Fibroblast of peridontal ligament (primary cell): ENCODE results near the gene ZXDC.

ENCODE experiments used
- DNase-seq: peaks from one replicate; pipeline ENCODE4 v3.0.0-alpha.2; 2010; ENCODE audit errors: extremely low read depth

Gene ZXDC

DNA sequence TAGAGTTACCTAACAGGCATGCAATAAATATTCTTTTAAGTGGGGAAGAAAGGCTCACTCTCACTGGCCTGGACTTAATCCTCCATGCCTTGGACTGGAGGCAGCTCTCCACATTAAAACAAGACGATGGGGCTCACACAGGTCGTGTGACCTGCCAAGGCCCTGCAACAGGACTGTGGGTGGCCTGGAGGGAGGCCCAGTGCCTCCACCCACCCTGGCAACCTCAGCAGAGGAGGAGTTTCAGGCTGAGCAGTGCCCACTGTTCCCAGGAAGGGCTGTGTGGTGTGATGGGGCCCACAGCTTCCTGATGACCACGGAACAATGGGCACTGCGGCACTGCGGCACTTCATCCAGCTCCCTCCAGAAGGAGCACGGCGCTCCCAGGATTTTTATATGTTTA lies 36.3 kb upstream of the ZXDC start:
- no peak for DNase-seq

DNA sequence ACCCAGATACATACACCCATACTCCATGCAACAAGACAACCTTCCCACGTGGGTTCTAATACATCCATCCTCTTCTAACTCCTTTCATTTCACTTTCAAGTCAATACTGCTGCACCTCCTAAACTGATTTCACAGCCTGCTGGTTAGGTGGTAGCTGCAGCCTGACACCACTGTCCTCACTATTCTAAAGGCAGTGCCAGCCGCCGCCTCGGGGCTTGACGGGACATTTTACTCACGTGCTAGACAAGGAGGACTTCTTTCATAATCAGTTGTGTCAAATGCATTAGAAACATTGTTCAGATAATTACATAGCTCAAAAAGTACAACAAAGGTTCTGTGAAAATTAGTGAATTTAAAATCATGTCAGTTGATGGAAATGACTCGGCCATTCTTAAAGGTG lies 35.6 kb upstream of the ZXDC start:
- DNase-seq: no peak

DNA sequence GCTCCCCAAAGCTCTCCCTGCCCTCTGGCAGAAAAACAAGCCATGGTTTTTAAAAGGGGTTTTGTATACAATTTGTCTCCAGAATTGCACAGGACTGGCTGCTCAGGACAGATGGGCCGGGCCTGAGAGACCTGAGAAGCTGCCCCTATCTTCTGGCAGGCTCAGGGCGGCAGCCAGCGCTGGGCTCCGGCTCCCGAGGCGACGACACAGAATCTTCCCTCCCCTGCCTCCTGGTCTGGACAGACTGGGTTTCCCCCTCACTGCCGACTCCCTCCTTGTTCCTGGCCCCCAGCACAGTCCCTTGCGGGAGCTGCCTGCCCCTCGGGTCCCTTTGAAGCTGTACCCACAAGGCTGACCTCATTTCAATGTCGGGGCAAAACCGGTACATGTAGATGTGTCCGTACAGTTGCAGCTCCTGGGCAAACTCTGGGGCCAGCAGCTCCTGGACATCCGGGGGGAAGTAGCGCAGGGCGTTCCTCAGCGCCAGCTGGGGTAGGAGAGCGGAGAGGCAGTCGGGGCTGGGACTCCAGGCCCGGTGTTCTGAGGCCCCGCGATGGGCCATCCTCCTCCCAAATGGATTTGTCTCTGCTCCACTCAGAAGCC lies 34.7 kb upstream of the ZXDC start:
- DNase-seq: no peak

DNA sequence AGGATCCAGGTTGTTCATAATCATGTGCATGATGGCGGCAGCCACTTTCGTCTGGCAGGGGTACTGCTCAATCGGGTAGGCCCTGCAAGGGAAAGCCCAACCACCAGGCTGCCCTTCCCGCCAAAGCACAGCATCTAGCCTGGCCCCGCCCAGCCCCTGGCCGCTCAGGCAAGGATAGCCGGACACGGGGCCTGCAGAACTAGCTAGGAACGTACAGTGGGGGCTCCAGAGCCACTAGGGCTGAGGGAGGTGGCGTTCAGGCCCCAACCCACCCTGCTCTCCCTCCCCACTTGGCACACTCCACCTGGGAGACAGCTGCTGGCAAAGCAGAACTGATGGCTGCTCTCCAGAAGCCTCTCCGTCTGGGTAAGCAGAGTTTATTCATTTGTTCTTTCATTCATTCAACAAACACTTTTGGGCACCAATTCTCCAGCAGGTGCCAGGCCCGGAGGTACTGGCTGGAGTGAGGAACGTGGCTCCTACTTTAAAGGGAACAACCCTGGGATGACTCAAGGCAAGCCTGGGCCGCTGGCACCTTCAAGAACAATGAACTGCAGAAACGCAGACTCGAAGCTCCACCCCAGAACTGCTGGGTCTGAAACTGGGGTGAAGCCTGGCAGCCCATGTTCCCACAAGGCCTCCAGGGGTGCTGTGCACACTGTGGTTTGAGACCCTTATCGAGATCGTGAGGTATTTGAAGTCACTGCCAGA lies 34.1 kb upstream of the ZXDC start:
- peak; percentile 4 for DNase-seq

DNA sequence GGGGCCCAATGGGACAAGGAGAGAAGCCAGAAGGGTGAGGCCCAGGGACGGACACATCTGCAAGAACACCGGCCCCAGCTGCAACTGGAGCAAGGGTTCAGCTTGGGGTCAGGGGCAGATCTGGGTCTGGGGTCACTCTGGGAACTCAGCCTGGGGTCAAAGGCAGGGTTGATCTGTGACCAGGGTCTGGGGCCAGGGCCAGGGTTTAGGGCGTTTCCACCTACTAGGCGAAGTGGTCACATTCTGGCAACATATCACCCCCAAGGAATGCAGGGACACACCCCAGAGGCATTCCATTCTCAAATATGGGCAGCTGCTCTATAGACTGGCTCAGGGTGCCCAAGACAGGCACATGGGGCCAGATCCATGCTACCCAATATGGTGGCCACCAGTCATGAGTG lies 32.9 kb upstream of the ZXDC start:
- no peak for DNase-seq

DNA sequence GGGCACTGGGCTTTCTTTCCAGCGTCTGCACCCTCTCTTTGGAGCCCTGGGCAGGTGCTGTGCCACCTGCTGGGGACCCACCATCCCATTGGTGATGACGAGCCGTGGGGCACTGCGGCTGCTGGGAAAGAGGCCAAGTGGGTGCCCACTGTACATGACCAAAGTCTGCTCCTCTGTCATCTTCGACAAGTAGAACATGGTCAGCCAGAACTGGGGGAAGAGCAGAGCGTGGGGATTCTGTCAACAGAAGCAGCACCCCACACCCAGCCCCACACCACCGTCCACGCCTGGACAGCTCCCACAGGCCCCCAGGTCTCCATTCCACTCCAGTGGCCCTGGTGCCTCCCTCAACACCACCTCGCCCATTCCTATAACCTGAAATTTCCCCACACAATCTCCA lies 32.2 kb upstream of the ZXDC start:
- no peak for DNase-seq

DNA sequence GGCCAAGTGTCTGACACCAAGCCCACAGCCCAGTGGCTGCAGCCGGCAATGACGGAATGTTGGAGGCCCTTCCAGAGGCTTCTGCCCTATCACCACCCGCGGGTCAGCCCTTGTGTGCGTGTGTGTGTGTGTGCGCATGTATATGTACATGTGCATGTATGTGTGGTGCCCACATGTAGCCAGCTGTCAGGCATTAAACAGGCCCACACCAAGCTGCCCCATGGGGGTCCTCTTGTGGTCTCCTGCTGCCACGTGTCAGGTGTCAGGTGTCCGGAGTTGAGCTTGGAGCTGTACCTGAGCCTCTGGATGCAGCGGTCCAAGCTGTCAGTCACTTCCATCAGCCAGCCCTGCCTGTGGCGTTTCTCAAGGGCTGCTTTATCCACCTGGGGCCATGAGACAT lies 28.0 kb upstream of the ZXDC start:
- no peak for DNase-seq

DNA sequence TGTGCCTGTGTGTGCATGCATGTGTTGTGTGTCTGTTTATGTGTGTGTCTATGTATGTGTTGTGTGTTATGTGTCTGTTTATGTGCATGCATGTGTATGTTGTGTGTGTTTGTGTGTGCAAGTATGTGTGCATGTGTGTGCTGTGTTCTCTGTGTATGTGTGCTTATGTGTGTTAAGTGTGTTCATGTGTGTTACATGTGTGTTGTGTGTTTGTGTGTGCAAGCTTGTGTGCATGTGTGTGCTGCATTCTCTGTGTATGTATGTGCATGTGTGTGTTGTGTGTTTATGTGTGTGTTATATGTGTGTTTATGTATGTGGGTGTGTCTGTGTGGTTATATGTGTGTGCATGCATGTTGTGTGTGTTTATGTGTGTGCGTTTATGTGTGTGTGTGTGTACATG lies 27.0 kb upstream of the ZXDC start:
- DNase-seq: no peak

DNA sequence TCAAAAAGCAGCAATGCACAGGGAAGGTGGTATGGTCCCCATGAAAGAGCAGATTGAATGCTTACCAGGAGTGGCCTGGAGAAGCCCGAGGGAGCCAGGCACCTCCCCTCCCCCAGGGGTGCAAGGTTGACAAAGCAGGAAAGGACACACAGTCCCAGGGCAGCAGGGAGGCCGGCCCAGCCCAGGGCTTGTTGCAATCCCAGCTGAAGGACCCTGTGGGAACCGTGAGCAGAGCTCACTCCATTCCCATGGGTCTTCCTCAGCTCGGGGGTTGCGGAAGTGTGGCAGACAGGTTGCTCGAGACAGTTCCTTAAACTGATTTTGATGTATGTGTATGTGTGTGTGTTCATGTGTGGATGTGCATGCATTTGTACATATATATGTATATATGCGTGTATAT lies 26.0 kb upstream of the ZXDC start:
- DNase-seq: no peak

DNA sequence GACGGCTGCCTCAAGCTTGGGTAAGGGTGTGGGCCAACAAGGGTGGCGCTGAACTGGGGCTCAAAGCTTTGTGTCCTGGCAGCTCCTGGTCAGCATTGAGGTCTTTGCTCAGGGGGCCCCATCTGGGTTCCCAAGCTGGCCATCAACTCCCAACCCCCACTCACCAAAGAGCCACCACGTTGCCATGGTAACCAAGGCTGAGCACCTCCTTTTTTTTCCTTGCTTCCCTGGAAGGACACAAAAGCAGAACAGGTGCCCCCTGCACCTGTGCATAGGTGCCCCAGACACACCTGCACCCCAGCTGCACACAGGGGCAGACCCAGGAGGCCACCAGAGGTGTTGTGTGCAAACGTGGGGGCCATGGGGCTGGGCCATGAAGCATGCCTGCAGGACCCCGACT lies 25.4 kb upstream of the ZXDC start:
- no peak for DNase-seq

DNA sequence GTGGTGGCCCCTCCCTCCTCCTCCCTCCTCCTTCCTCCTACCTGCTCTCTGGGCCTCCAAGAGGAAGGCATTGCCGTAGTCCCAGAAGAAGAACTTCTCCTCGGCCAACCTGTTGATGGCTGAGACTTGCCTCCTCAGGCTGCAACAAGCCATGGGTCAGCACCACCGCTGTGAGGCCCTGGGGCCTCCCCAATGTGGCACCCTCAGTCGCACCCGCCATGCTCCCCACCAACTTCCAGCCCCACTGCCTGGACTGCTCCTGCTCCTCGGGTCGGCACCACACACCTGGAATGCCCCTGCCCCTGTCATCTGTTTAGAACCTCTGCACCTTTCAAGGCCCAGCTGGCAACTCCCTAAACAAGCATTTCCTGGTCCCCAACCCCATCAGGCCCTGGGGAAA lies 24.3 kb upstream of the ZXDC start:
- no peak for DNase-seq

DNA sequence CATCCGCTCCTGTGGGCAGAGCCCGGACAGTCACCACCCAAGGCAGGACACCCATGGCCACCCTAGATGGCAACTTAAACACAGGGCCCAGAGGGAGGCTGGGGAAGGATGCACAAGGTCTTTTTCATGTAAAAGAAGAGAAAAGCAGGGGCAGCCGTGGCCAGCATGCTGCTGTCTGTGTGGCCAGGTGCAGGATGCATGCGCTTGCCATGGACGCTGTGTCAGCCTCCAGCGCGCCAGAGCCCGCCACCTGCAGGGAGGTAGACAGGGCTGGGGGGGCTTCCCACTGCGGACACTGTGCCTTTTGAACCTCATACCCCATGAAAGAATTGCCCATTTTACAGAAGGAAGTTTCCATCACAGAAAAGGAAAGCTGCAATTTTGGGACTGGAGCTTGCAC lies 23.7 kb upstream of the ZXDC start:
- no peak for DNase-seq

DNA sequence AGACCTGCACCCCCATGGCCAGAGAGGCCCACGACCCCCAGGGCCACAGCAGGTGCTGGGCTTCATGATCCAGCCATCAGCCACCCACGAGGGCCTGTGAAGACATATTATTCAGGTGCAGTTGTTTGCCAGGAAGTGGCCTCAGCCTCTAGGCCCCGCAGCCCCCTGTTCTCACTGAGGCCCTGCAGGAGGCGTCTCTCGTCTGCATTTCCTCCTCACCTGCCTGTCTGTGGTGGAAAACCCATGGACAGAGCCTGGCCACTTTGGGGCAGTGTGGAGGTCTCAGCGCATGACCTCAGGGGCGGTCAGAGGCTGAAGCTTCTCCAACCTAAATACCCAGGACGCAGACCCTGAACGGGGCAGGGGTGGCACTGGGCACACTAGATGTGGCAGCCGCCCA lies 23.2 kb upstream of the ZXDC start:
- no peak for DNase-seq

DNA sequence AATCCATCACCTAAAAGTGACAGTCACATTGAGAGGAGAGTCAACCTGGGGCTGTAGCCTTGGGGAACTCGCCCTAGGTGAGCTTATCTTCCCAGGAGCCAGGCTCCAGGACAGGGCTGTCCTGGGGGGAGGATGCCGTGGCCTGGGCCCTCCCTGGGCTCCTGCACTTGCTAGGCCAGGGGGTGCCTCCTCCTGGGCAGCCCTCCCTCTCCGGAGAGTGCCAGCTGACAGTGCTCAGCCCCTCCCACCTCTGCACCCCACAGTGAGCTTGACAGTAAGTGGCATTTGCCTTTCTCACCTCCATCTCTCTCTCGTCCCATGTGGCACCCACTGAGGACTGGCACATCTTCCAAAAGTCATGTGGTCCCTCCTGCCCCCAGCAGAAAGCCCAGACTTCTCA lies 22.8 kb upstream of the ZXDC start:
- no peak for DNase-seq

DNA sequence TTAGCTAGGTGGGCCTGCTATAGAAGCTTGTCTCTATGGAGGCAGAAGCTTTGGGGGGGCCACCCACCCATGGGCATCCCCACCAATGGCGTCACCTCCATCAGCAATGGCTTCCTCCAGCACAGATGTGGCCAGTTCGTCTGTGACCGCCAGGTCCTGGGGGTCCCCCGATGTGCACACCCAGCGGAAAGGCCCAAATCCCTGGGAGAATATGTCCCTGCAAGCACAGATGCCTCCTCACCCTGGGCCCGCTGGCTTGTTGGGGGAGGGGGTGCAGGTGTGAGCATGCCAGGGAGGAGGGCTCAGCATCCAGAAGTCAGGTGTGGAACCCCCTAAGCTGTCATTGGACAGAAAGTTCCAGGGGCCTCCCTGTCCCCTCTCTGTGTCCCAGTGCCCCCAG lies 22.3 kb upstream of the ZXDC start:
- DNase-seq: no peak

DNA sequence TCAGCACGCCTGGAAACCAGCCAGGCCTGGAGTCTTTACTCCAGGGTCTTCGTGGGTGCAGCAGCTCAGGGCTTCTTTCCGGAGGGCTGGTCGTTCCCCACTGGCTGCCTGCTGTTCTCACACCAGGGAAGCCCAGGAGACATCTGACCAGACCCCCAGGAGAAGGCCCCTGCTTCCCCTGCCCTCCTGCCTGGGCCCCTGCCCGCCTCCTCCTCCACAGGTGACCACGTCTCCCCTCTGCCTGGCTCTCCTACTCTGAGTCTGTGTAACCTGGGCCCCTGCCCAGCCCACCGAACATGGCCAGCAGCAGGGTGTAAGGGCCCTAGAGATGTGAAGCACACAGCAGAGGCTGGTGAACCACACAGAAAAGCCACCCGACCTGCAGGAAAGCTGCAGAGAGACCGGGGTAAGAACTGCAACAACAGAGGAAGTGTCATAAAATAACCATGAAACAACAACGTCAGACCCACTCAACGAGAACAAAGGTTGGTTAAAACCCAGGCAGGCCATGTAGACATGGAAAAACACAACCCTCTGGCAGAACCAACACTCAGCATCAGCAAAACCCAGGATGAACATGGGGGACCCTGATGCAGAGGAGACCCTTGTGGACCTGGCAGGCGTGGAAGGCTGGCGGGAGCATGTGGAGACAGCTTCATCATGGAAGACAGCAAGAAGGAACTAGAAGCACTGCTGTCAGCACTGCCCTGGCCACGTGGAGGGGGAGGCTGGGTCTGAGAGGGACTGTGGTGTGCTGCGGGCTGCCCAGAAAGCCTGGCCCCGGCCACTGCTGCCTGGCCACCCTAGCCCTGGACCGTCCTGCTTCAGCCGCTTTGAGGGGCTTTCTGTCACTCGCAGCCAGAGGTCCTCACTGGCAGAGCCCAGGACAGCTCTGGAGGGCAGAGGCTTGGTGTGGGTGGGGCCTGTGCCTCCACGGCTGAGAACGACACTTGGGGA lies 21.5 kb upstream of the ZXDC start:
- no peak for DNase-seq

DNA sequence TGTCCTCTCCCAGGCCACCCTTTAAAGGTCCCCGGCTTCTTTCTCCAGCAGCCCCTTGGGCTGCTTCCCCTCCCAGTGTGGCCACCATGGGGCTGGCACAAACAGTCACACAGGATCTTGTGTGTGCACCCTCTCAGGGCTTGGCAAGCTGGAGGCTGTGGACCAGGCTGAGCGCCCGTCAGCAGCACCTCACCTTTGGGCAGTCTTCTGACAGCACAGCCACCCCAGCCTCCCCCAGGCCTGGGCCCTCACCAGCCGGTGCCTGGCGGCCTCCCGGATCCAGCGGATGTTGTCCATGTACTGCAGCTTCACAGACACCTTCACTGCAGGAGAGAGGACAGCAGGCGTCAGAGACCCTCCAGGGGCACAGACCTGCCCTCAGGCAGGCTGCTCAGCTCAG lies 20.1 kb upstream of the ZXDC start:
- DNase-seq: no peak

DNA sequence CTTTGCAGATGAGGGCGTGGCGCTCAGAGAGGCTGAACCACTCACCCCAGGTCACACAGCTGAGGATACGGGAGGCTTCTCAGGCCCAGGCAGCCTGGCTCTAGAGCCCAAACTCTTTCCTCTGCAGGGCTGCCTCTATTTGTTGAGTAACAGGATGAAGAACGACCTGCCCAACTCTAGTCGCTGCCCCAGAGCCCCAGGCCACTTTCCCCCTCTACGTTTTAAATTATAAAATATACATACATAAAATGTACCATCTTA lies 19.2 kb upstream of the ZXDC start:
- no peak for DNase-seq

DNA sequence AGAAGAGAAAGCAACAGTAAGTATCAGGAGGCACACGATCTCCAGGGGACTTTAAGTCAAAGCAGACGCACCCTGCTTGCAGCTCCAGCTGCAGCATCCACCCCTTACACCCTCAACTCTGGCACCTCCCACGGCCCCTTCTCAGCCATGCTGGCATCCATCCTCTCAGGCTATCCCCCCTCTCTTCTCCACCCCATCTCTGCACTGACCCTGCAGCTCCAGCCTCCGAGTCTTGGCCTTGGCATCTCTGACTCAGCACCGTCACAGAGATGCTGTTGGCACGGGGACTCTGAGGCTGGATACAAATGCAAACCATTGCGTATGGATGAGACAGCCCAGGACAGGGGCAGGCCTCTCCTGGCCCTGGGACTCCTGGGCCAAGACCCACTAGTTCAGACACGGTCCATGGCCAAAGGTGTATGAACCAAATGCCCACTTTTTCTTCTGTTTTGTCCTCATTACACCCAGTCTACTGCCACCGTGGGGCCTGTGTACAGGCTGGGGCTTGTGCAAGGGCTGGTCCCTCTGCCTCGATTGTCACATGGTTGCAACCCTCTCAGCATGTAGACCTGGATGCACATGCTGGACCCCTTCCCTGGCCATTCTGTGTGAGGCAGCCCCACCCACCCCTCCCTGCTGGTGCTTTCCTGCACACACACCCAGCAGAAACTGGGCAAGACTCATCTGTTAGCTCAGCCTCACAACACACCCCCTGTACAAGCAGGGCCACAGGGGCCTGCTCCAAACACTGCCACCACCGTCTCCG lies 18.7 kb upstream of the ZXDC start:
- peak; percentile 12 for DNase-seq

DNA sequence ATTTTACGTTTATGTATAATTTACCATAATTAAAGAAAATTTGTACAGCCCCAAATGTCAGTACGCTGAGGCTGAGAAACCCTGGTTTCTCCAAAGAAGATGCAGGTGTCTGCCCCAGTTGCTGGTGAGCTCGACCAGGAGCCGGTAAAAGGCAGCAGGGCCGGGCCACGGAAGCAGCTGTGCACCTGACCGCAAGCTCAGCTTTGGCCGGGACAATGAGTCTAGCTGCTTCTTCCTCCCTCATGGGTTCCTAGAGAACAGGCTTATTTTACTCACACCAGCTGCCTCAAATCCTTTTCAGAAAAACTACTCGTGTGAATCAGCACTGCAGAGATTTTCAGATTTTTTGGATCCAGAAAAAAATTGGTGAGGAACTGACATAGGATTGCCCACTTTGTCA lies 18.0 kb upstream of the ZXDC start:
- no peak for DNase-seq

DNA sequence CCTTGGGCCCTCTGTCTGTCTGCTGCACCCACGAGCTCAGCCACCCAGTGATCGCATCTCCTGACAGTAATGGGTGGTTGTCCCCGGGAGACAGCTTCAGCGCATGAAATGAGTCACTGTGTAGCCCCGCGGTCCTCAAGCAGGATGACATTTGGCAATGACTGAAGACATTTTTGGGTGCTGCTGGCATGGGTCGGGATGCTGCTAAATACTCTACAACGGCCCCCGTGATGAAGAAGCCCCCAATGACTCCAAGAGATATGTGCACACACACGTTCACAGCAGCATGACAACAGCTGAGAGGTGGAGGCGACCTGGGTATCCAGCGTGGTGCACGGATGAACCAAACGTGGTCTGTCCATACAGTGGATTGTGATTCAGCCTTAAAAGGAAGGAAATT lies 17.4 kb upstream of the ZXDC start:
- DNase-seq: no peak

DNA sequence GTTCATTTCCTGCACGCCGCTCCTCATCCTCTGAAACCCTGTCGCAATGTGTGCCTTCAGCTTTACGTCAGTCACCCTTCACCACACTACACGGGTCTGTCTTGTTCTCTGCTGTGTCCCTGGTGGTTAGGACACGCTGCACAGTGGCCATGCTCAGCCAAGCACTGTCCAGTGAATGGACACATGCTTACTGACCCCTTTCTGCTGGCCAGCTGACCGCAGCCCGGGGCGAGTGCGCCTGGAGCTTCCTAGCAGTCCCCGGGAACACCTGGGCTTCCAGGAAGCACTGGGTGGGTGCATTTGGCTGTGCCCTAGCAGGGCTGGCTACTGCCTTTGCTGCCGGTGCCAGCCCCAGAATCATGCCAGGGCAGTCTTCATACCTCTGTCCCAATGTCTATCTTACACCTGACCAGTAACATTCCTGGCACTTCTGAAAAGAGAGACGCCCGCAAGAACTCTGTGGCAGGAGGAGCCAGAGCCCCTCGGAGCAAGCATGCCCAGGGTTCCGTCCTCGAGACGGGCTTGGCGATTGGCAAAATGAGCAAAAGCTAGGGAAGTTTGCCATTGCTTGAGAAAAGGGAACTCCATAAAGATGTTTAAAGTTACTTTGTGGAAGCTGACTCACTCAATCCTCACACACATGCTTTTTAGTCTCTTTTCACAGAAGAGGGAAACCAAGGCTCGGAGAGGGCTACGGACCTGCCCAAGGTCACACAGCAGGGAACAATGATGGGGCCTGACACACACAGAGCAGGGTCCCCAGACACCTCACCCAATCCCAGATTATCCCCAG lies 15.7 kb upstream of the ZXDC start:
- no peak for DNase-seq
